HG03378 (cell line): ENCODE results near the gene HOTAIR.

Experiments used
- ATAC-seq: cut with Tn5 transposase; IDR thresholded peaks from one replicate; pipeline ENCODE4 v1.9.1; 2021; ENCODE audit warnings: mild to moderate bottlenecking, moderate library complexity; ENCODE audit not compliant: unreplicated experiment

Gene HOTAIR

DNA sequence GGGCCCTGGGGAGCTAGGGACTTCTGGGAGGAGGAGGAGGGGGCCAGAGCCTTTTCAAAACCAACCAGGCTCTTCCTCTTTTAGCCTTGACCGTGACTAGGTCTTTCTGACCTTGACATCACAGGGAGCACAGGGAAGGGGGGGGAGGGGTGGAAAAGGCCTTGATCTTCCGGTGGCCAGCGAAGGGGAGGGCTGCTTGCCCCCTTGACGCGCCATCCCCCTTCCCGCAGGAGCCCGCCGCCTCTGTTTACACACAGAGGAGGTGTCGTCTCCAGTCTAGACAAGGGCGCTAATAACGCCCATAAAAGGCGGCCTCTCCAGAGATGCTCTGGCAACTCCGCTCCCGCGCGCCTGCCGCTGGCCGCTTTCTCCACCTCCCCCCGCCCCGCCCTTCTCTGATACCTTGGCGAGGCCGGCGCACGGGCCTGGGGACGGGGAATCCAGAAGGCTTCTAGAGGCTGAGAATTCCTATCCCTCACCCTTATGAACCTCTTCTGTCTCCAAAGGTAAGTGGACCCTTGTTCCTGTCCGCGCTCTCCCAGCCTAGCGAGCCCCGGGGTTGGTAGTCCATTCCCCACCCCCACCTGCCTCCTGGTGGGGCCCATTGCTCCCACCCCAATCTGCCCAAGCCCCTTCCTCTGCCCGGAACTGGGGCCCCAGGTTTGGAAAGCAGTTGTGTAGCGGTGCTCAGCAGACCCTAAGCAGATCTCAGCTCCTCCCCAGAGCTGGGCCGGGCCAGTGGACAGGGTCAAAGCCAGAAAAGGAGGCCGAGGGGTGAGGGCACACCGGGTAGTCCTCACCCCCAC lies 24.9 kb downstream of the HOTAIR start:
- no peak for ATAC-seq

DNA sequence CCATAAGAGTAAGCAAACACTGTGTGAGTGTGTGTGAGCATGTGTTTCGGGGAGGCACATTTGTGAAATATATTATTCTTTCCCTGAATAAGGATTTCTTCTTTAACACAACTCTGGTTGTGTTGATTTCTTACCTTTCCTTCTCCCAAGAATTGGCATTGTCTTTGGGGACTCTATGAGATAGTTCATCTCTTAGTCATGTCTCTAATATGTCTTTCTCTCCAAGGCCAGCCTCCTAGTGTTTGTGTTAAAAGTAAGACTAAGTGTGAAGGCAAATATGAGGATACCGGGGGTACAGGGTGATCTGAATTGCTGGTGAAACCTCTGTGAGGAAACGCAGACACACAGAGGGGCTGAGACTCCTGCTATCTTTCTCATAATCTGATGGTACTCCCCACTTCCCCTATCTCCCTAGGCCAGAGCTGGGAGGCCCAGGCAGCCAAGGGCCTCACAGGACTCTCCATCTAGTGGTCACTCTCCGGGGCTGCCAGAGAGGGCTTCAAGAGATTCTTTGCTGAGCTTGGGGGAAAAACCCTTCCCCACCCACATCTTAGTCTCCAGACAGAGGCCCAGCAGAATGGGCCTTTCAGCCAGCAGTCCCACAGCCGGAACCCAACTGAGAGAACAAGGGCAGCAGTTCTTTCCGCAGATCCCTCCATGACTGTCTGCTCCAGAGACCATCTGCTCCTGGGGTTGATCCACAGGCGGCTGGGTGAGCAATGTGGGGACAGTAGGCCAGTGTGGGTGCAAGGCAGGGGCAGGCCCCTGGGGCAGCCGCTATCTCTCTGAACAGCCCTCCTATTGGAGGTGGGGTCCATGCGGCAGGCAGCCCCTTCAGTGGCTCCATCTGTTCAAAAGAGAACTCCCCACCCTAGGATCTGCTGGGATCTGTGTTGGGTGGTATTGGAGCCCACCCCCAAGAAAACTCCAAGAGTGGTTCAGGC lies 25.8 kb downstream of the HOTAIR start:
- no peak for ATAC-seq

DNA sequence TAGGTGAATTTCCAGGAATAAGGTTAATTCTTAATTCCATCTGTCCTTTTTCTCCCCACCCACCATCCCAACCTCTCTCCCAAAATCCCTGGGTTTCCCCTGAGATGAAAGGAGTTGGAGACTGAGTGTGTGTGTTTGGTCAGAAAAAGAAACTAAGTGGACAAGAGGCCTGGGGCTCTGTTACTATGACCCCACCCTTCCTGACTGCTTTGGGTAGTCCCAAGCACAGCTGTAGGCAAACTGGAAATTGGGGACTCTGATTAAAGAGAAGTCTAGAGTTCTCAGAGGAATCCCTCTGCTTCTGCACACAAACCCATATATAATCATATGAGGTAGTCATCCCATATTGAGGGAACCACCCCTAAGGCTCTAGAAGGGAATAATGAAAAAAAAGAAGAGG lies 27.0 kb downstream of the HOTAIR start:
- ATAC-seq, result no peak

DNA sequence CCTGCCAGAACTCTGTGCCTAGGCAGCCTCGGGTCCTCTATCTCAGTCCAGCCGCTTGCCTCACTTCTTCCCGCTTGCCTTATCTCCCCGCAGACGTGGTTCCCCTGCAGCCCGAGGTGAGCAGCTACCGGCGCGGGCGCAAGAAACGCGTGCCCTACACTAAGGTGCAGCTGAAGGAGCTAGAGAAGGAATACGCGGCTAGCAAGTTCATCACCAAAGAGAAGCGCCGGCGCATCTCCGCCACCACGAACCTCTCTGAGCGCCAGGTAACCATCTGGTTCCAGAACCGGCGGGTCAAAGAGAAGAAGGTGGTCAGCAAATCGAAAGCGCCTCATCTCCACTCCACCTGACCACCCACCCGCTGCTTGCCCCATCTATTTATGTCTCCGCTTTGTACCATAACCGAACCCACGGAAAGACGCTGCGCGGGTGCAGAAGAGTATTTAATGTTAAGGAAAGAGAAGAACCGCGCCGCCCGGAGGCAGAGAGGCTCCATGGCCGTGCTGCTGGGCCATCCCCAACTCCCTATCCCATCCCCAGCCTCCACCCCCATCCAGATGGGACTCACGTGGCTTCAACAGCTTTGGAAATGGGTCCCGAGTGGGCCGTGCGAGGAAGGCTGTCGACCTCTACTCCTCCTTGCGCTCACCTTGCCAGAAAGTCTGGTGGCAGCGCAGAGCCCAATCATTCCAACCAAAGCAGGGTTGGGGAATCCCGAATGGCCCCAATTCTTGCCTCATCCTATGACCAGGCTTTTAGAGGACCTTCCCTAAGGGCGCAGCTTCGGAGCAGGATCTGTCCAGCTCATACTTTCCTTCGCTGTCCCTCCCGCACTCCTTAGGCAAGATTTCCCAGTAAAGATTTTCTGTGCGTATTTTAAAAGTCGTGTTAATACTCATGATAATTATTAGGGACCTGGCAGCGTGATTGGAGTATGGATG lies 29.6 kb downstream of the HOTAIR start:
- ATAC-seq, result no peak

DNA sequence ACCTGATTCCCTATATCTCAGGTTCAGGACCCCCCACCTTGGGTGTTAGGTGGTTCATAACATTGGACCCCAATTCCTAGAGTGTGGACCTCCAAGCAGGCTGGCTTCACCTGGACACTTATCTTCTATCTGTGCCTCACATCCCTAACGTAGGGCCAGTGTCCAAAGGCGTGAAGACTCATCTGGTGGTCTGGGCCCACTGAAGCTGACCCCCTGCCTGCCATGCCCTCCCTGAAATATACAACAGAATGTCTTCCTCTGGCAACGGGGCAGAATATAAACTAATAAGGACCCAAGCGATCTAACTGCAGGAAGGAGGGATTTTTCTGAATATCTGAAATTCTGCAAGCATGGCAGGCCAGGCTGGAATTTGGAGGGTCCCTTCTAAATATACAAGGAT lies 30.5 kb downstream of the HOTAIR start:
- no peak for ATAC-seq

DNA sequence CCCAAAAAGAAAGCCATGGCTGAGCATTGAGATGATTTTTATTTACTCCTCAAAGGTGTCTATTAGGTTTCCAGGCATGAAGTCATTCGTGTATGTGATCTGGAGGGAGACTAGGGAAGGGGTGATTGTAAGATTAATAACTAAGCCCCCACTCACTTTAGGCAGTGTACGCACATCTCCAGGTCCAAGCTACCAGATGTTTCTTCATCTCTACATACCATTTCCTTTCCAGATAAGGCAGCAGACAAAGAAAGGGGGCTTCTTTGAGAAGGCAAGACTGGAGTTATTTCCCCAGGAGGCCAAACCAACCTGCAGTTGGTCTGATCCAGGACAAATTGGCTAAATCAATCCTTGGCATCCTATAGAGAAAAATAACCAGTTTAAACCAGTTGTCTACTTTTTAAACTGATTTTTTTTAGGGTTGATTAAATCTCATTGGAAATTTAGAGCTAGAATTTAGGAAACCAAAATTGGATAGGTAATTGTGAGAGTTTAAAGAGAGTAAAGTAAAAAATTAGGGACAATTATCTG lies 32.2 kb downstream of the HOTAIR start:
- ATAC-seq, result no peak

DNA sequence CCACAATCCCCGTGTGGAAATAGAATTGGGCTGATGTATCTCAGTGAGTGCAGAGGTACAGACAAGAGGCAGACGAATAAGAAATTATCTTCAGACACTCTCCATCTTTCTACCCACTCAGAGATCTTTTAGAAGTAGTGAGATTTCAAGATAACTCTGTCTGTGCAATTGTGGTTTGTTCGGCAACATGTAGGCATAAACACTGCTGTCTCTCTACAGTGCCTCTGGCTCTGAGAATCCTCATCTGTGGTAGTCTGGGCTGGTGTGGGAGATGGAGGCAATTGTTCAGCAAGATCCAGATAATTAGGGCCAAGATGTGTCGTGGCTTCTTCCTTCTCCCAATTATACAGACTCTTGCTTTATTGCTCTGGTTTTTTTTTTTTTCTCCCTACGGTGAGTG lies 33.0 kb downstream of the HOTAIR start:
- no peak for ATAC-seq

DNA sequence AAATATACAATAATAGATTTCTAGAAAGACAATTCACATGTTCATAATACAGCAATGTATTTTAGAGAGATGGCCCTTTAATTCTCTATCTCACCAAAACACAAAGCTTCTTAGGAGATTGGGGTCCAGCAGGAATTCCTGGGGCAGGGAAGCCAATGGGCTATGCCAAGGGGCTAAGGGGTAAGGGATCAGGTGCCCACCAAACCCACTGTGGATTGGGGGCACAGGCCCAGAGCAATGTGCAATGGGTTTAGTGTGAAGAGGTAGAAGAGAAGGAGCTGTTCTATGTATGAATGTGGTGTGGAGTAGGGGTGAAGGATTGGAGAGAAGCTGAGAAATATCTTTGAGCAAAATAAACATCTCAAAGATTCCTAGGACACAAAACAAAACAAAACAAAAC lies 33.6 kb downstream of the HOTAIR start:
- ATAC-seq, result no peak

DNA sequence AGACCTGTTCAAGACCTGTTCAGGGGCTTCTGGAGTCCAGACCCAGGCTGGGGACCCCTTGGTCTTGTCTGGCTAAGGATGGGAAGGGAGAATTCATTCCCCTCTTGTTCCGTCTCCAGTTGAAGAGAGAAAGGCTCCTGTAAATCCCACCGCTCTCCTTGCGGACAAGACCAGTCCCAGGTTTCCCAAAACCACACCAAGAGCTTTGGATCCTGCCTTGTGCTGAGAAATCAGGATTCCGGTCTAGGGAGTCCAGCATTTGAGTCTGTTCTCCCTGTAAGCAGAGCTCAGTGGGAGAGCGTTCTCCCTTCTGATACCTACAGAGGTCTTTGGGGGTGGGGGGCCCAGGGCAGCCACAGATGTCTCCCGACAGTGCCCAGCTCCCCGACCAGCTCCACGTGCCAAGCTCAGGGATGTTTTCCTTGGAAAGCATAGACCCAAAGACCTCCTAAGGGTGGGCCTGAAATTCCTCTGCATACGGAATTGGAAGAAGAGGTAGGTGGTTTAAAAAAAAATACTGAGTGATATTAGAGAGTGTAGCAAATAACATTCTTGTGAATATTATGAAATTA lies 34.2 kb downstream of the HOTAIR start:
- no peak for ATAC-seq

DNA sequence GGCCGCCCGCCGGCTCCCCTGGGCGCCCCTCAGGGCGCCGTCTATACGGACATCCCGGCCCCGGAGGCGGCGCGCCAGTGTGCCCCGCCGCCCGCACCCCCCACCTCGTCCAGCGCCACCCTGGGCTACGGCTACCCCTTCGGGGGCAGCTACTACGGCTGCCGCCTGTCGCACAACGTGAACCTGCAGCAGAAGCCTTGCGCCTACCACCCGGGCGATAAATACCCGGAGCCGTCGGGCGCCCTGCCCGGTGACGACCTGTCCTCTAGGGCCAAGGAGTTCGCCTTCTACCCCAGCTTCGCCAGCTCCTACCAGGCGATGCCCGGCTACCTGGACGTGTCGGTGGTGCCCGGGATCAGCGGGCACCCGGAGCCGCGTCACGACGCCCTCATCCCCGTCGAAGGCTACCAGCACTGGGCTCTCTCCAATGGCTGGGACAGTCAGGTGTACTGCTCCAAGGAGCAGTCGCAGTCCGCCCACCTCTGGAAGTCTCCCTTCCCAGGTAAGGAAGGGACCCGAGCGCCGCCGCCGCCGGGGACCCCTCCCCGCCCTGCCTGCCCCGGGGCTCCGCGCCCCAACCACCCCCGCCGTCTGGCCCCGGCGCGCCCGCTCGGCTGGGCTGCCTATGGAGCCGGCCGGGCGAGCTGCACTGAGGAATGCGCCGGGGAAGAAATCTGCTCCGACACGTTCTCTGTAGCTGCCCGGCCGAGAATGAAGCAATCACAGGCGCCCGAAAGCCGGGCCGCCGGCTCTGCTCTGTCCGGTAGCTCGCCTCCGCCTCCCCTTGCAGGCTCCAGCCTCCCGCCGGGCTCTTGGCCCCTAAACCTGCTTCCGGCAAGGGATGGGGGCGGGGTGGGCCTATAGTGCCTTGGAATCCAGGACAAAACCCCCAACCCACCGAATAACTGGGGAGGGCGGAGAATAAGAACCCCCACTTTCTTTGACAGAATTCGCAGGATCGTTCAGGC lies 35.3 kb downstream of the HOTAIR start:
- ATAC-seq, result no peak

DNA sequence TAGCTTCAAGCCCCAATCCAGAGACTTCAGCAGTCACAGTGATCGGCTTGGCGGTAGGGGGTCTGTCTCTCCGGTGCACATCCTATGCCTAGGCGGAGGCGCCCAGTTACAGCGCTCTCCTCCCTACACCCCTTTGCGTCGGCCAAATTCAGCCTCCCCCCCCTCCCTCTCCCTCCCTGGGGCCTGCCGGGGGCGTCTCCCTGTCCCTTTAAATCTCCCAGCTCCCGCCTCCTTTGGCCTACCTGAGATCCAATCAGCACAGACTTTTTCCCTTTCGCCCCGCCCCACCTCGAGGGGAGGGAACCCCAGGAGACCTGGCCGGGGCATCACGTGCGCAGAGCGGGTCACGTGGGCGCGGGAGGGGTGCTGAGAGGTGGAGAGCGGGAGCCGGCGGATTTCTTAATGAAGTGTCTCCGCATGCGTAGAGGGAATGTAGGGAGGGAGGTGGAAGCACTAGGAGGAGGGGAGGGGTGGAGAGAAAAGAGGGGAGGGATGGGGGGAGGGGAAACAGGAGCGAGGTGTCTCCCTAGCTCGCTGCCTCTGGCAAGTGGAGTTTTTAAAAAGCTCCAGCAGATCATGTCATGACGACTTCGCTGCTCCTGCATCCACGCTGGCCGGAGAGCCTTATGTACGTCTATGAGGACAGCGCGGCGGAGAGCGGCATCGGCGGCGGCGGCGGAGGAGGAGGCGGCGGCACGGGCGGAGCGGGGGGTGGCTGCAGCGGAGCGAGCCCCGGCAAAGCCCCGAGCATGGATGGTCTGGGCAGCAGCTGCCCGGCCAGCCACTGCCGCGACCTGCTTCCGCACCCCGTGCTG lies 36.2 kb downstream of the HOTAIR start, which contains the start of gene HOXC13:
Gene HOXC13 (plus strand): TSS at position 506 of the 815 bp plus-strand sequence. CDS start 76 bp downstream, at position 582.
- no peak for ATAC-seq

DNA sequence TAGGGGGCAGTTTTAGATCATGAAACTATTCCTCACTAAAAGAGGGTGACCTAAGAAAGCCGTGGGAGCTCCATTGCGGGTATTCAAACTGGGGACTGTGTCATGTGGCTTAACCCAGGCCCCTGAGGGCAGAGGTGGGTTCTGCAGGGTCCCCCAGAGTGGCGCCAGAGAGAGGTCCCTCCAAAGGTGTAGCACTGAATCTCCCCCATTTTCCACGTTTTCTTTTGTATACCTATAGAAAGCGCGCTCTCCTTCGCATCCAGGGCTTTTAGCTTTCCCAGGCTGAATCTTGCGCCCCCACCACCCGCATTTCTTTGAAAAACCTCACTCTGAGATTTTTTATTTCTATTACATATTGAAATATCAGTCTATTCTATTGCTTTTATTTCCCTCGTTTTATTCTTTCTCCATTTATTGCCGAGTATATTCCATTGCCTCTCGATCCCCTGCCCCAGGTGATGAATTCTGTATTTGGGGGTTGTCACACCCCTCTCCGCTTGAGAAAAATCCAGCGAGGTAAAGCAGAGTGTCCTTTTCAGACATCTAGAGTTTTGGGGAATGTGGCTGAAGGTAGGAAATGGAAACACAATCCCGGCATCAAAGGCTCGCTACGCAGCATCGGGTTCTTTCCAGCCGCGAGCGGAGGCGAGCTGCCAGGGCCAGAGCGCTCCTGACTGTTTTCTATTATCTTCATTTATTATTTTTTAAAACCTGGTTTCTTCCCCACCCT lies 37.0 kb downstream of the HOTAIR start:
- no peak for ATAC-seq

DNA sequence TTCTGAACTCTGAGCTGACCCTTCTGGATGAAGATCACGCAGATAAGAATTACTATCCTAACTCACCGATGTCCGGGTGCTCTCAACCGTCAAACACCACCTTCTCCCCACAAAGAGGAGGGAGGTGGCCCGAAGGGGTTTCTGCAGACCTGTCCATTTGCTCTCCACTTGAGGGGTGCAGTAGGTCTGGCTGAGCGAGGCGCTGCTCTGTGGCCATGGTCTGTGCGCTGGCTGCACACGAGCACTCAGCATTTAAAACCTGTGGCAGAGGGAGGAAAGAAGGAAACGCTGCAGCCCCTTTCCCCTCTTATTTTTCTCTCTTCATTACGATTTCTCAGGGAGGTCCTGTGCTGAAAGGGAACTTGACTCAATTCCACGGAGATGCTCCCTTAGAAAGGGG lies 37.7 kb downstream of the HOTAIR start:
- ATAC-seq, result no peak

DNA sequence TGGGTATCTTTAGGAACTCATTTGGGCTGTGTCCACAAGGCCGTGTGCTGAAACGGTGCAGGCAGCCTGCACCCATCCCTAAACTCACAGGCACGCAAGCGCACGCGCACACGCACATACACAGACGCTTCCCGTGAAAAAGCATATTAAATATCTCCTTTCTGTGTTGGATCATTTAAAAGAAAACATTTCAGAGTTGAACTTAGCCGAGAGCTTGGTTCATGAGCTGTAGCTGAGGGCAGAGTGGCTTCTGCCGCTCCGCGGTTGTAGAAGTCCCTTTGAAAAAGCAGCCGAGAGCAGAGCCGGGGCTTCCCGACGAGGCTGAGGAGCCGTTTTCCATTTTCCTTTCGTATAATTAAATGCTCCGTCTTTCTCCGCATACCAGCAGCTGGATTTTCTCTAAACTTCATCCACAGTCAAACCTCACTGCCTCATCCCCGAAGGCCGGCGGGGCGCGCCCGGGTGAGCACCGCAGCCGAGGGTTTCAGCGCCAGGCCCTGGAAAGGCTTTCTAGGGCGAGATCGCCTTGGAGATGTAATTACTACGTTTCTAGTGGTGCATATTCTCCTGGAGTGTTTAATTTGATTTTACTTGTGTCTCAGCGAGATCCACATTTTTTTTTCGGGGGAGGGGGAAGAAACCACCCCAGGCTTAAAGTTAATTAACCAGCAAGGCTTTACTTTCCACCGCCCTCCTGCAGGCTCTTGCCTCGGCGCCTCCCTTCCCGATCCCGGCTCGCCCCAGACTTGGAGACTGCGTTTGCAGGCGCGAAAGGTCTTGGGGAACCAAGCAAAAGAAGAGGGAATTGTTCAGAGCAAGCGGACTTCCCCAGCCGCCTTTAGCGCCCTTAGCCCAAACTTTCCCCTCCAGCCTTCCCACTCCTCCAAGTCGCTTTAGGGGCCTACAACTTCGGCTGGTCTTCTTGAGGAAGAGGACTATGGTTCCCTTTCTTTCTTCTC lies 39.1 kb downstream of the HOTAIR start:
- no peak for ATAC-seq

DNA sequence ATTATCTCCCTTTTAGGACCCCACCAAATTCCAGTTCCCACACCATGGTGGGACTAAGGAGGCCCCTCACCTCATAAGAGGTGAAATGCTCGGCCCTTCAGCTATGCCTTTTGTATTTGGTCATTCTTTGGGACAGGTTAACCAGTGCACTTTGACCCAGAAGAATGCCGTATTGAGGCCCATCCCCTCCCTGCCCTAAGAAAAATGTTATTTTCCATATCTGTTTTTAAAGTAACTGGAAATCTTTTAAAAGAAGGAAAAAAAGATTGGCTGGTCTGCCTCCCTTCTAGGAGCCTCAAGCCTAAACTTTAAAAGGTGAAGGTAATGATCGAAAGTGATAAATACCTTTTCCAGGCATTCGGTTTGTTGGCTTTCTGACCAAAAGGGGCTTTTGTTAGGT lies 41.8 kb downstream of the HOTAIR start:
- no peak for ATAC-seq

DNA sequence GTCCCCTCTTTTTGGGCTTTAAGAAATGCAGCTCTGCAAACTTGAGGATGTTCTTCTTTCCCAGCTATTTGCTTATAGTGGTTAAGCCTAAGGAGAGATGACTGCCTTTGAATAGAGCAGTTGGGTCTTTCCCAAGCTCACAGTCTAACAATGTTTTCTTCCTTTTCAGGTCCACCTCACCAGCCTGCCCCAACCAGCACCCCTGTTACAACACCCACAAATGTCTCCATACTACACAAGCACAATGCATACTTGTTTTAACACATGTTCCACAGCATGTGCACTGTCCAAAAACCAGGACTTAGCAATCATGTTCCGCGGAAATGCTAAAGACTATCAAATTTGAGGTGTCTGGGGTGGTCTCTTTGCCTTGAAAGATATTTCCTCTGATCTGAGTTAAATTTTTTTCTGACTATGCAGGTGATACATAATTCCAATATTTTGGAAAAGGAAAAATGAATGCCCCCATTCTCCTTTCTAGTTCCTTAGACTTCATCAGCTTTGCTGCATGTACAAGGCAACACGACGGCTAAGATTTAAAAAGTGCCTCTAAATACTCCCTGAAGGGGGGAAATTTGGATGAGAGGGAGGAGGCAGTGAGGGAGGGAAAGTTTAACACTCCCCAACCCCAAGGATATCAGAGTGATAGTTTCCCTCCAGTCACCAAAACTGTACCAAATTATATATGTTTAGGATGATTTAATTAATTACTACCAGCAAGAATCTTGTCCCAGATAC lies 42.7 kb downstream of the HOTAIR start:
- ATAC-seq, result no peak
